Liver (tissue), 9 donors: Measurements from ENCODE around the gene KRT81. TPM values are rescaled to one million over a fixed set of nuclear protein-coding genes. Genes with fewer than 3 reads are reported as not detected.

Source experiments
- DNase-seq: peaks from one replicate; pipeline ENCODE4 v3.0.0-alpha.2; 2017; ENCODE audit warnings: low spot score
- H3K27ac ChIP-seq, 2 donors: one replicate each; pipeline ENCODE4 v1.7.0; 2013; ENCODE audit warnings: inconsistent platforms in 2 of 2, low read length in 2 of 2, control low read depth in 1 of 2, low read depth in 1 of 2, mild to moderate bottlenecking in 1 of 2
- H3K27me3 ChIP-seq, 4 donors: one replicate each; pipeline versions ENCODE4 v1.6.1 to v1.7.0; 2013; ENCODE audit warnings: low read length in 3 of 4, inconsistent platforms in 1 of 4, mild to moderate bottlenecking in 1 of 4, moderate library complexity in 1 of 4; ENCODE audit not compliant: control insufficient read depth in 4 of 4, insufficient read depth in 4 of 4
- H3K36me3 ChIP-seq, 4 donors: one replicate each; pipeline versions ENCODE4 v1.6.1 to v1.7.0; 2013; ENCODE audit warnings: low read length in 3 of 4, mild to moderate bottlenecking in 3 of 4, low read depth in 1 of 4, moderate library complexity in 1 of 4; ENCODE audit not compliant: control insufficient read depth in 4 of 4, insufficient read depth in 3 of 4
- H3K4me1 ChIP-seq, 4 donors: one replicate each; pipeline versions ENCODE4 v1.6.1 to v1.7.0; 2013; ENCODE audit warnings: low read length in 3 of 4, mild to moderate bottlenecking in 3 of 4, moderate library complexity in 1 of 4; ENCODE audit not compliant: control insufficient read depth in 4 of 4, insufficient read depth in 4 of 4
- H3K4me3 ChIP-seq, 3 donors: one replicate each; pipeline versions ENCODE4 v1.6.1 to v1.7.0; 2013; ENCODE audit warnings: low read length in 3 of 3, control low read depth in 1 of 3, low read depth in 1 of 3, mild to moderate bottlenecking in 1 of 3
- H3K9ac ChIP-seq, 2 donors: one replicate each; pipeline ENCODE4 v1.7.0; 2013; ENCODE audit warnings: low read length in 2 of 2, mild to moderate bottlenecking in 2 of 2, moderate library complexity in 2 of 2, control low read depth in 1 of 2, low read depth in 1 of 2
- H3K9me3 ChIP-seq, 4 donors: one replicate each; pipeline versions ENCODE4 v1.6.1 to v1.7.0; 2013; ENCODE audit warnings: low read length in 3 of 4; ENCODE audit not compliant: control insufficient read depth in 4 of 4
- ATF3 ChIP-seq: IDR thresholded peaks from 2 replicates; pipeline ENCODE4 v1.6.1; 2016; ENCODE audit warnings: antibody characterized with exemption
- CTCF ChIP-seq: fragments of 150-350 bp; IDR thresholded peaks from 2 replicates; pipeline ENCODE4 v1.5.1; 2017; ENCODE audit warnings: improper control_type of control experiment, low read depth, low read length; ENCODE audit not compliant: missing input control
- EGR1 ChIP-seq, 2 donors: IDR thresholded peaks; 2 replicates each; pipeline ENCODE4 v1.6.1; 2016 to 2018; ENCODE audit warnings: antibody characterized with exemption in 2 of 2, low read depth in 2 of 2
- FOXA1 ChIP-seq: IDR thresholded peaks from 2 replicates; pipeline ENCODE4 v1.6.1; 2016; ENCODE audit warnings: antibody characterized with exemption
- FOXA2 ChIP-seq: IDR thresholded peaks from 2 replicates; pipeline ENCODE4 v1.6.1; 2016; ENCODE audit warnings: antibody characterized with exemption
- GABPA ChIP-seq, 2 donors: IDR thresholded peaks in 1 of 2; conservative IDR thresholded peaks in 1 of 2; 2 replicates each; pipeline ENCODE4 v1.6.1; 2016; ENCODE audit warnings: antibody characterized with exemption in 2 of 2, mild to moderate bottlenecking in 1 of 2, moderate library complexity in 1 of 2
- HNF4A ChIP-seq, 2 donors: conservative IDR thresholded peaks; 2 replicates each; pipeline ENCODE4 v1.6.1; 2016; ENCODE audit warnings: antibody characterized with exemption in 2 of 2, mild to moderate bottlenecking in 2 of 2
- HNF4G ChIP-seq: IDR thresholded peaks from 2 replicates; pipeline ENCODE4 v1.6.1; 2016; ENCODE audit warnings: antibody characterized with exemption
- JUND ChIP-seq, 2 donors: IDR thresholded peaks; 2 replicates each; pipeline ENCODE4 v1.6.1; 2016; ENCODE audit warnings: antibody characterized with exemption in 2 of 2
- MAX ChIP-seq: IDR thresholded peaks from 2 replicates; pipeline ENCODE4 v1.6.1; 2016; ENCODE audit warnings: antibody characterized with exemption
- NR2F2 ChIP-seq: IDR thresholded peaks from 2 replicates; pipeline ENCODE4 v1.6.1; 2016; ENCODE audit warnings: antibody characterized with exemption
- RAD21 ChIP-seq, 2 donors: IDR thresholded peaks; 2 replicates each; pipeline ENCODE4 v1.6.1; 2016; ENCODE audit warnings: antibody characterized with exemption in 2 of 2, mild to moderate bottlenecking in 2 of 2
- REST ChIP-seq: IDR thresholded peaks from 2 replicates; pipeline ENCODE4 v1.6.1; 2016; ENCODE audit warnings: antibody characterized with exemption, mild to moderate bottlenecking
- RXRA ChIP-seq, 2 donors: IDR thresholded peaks; 2 replicates each; pipeline ENCODE4 v1.6.1; 2017 to 2018; ENCODE audit warnings: antibody characterized with exemption in 2 of 2, mild to moderate bottlenecking in 1 of 2
- SP1 ChIP-seq: IDR thresholded peaks from 2 replicates; pipeline ENCODE4 v1.6.1; 2018; ENCODE audit warnings: antibody characterized with exemption, mild to moderate bottlenecking
- TAF1 ChIP-seq: conservative IDR thresholded peaks from 2 replicates; pipeline ENCODE4 v1.6.1; 2016; ENCODE audit warnings: antibody characterized with exemption, mild to moderate bottlenecking
- YY1 ChIP-seq: IDR thresholded peaks from 2 replicates; pipeline ENCODE4 v1.6.1; 2016; ENCODE audit warnings: antibody characterized with exemption, mild to moderate bottlenecking
- ZBTB33 ChIP-seq: IDR thresholded peaks from 2 replicates; pipeline ENCODE4 v1.6.1; 2016; ENCODE audit warnings: antibody characterized with exemption
- WGBS: extraction: QIAGEN DNeasy Blood & Tissue Kit; methylation state at CpG from one replicate; pipeline ENCODE4 v1.1.7; 2013; 5-methylcytosine and 5-hydroxymethylcytosine counted together
- polyA plus RNA-seq, 2 donors: library from polyadenylated mRNA; stranded (reverse) in 1 of 2; unstranded in 1 of 2; fragments of 200-250 nt in 1 of 2; fragments of >200 nt in 1 of 2; fragmentation: Nextera tagmentation in 1 of 2; extraction: Ambion mirVana in 1 of 2; gene quantifications; one replicate each; pipeline versions ENCODE4 v1.2.1 to v1.2.3, GENCODE V29; 2013 to 2015
- total RNA-seq, 2 donors: library from RNA; depleted of rRNA; stranded (reverse); fragments of >200 nt; gene quantifications; one replicate each; pipeline ENCODE4 v1.2.3, GENCODE V29; 2014
- donor health status: healthy.
- donor health status: healthy.
- donor health status: healthy.
- donor health status: healthy.
- donor health status: healthy.

The KRT81 gene
- total and polyA plus RNA-seq, 4 donors: not detected

- DNase-seq: no peak
- Histone ChIP-seq H3K9me3 (no peaks in the 10 kb centered on the region), H3K4me1 (no peaks in the 10 kb centered on the region), H3K27me3 (no peaks in the 10 kb centered on the region), H3K36me3 (no peaks in the 10 kb centered on the region), H3K27ac (no peak overlapping the region), H3K4me3 (no peak overlapping the region), H3K9ac (no peak overlapping the region)
- TF ChIP-seq RXRA (IDR thresholded peaks at IDR 0.05) (no peak), YY1 (no peak), FOXA2 (no peak), TAF1 (no peak), RAD21 (IDR thresholded peaks at IDR 0.05) (no peak), ATF3 (no peak)
- WGBS: 82% methylated on average over 2 of the region's 2 CpGs
These were observed 24.8 kb downstream of the KRT81 start for GRCh38 chr12:52266514-52266913.

- TF ChIP-seq ZBTB33 (no peak), SP1 (no peak), RXRA (IDR thresholded peaks at IDR 0.05) (no peak), GABPA (IDR thresholded peaks at IDR 0.05 in 1 of 2, conservative IDR thresholded peaks at IDR 0.05 in 1 of 2) (no peak), YY1 (no peak), RAD21 (IDR thresholded peaks at IDR 0.05) (no peak), EGR1 (IDR thresholded peaks at IDR 0.05; ENCODE audit: low read depth in 2 of 2) (no peak), JUND (IDR thresholded peaks at IDR 0.05) (no peak), HNF4G (no peak), FOXA1 (no peak), MAX (no peak), ATF3 (no peak), HNF4A (conservative IDR thresholded peaks at IDR 0.05) (no peak), NR2F2 (no peak)
- Histone ChIP-seq H3K4me3 (no peak overlapping the region), H3K9ac (no peak overlapping the region), H3K9me3 (no peaks in the 10 kb centered on the region), H3K4me1 (no peaks in the 10 kb centered on the region), H3K36me3 (no peaks in the 10 kb centered on the region), H3K27ac (no peak overlapping the region), H3K27me3 (peaks cover 0 to under 1% (median 0%) of the 10 kb centered on the region in 4 donors)
- DNase-seq: no peak
- WGBS: 86% methylated on average over 2 of the region's 2 CpGs
These were observed 26.9 kb downstream of the KRT81 start for GRCh38 chr12:52264435-52264825.

GRCh38 chr12:52263761-52264434 is 27.4 kb downstream of the KRT81 start:
- Histone ChIP-seq H3K4me1 (no peaks in the 10 kb centered on the region), H3K27ac (no peak overlapping the region), H3K36me3 (no peaks in the 10 kb centered on the region), H3K9me3 (no peaks in the 10 kb centered on the region), H3K27me3 (peaks cover 0 to 1% (median 0%) of the 10 kb centered on the region in 4 donors), H3K4me3 (no peak overlapping the region), H3K9ac (no peak overlapping the region)
- no peak for DNase-seq
- WGBS: 93% methylated on average over 7 of the region's 7 CpGs
- TF ChIP-seq FOXA1: no peak
- TF ChIP-seq EGR1 (IDR thresholded peaks at IDR 0.05; ENCODE audit: low read depth in 2 of 2): no peak
- TF ChIP-seq REST: no peak
- TF ChIP-seq RXRA (IDR thresholded peaks at IDR 0.05): no peak
- no peak for TF ChIP-seq NR2F2
- TF ChIP-seq YY1: no peak
- no peak for TF ChIP-seq ATF3
- TF ChIP-seq RAD21 (IDR thresholded peaks at IDR 0.05): no peak
- TF ChIP-seq CTCF: no peak
- TF ChIP-seq SP1: no peak
